ENCODE results near the gene THPO. TPM values are rescaled to one million over a fixed set of nuclear protein-coding genes. Genes with fewer than 3 reads are reported as not detected.

Gene THPO
- total RNA-seq, 4 donors from 2014 or later: 0.40 to 1.3 (median 0.64) TPM

DNA sequence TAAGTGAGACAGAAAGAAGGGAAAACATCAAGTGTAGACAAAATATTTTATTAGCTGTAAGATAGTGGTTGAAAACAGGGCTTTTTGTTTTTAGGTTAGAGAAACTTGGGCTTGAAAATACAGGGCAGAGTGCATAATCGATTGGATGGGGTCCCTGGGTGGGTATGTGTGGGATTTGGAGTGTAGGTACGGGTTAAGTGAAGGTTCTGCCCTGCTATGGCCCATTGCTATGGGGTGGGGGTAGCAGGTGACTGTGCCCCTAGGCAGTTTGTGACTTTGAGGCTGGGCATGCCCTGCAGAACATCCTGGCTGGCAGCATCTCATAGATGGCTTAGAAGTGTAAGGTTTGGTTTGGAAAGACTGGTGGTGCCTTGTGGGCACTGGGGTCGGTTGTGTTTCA is 44.3 kb downstream of the THPO start:
- no peaks in the 10 kb centered on the region for H3K27me3 ChIP-seq
- H3K9me3 ChIP-seq: no peaks in the 10 kb centered on the region
- H3K27ac ChIP-seq (replicated peaks in 1 of 4): peak overlapping the region; percentile 71 to 99 (median 99)
- no peak overlapping the region for H3K4me3 ChIP-seq
- peaks cover 30 to 52% (median 43%) of the 10 kb centered on the region in 4 donors for H3K4me1 ChIP-seq
- DNase-seq (ENCODE audit: extremely low spot score): no peak
- peaks cover 43 to 67% (median 66%) of the 10 kb centered on the region in 4 donors for H3K36me3 ChIP-seq
- TF ChIP-seq EP300 (IDR thresholded peaks at IDR 0.05) (no peak), POLR2AphosphoS5 (IDR thresholded peaks at IDR 0.05) (no peak), CTCF (IDR thresholded peaks at IDR 0.05) (no peak), POLR2A (IDR thresholded peaks at IDR 0.05; ENCODE audit: low read depth) (no peak)
- WGBS: 87% methylated on average over 2 of the region's 3 CpGs
- intact Hi-C loops (cut with DNase I): no loop called here

DNA sequence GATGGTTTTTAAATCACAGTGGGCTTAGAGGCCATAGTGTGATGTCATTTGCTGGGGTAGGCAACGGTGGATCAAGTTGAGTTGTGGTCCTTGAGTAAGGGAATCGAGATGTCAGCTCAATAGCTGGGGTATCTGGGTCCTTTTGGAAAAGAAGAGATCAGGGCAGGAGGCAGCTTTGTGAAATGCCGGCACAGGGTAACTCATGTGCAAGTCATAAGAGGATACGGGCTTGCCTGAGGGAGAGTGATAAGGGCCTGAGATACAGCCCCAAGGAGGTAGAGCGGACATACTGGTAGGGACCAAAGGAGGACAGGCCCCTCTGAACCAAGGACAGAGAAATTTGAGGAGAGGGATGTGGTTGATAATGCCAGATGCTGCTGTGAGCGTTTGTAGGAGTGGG is 44.8 kb downstream of the THPO start:
- Histone ChIP-seq H3K36me3 (peaks cover 49 to 73% (median 71%) of the 10 kb centered on the region in 4 donors), H3K4me3 (no peak overlapping the region), H3K27me3 (no peaks in the 10 kb centered on the region), H3K4me1 (peaks cover 25 to 46% (median 38%) of the 10 kb centered on the region in 4 donors), H3K27ac (replicated peaks in 1 of 4) (peak overlapping the region; percentile 64 to 99 (median 85)), H3K9me3 (no peaks in the 10 kb centered on the region)
- intact Hi-C loops (cut with DNase I): no loop called here
- TF ChIP-seq EP300 (IDR thresholded peaks at IDR 0.05) (no peak), POLR2AphosphoS5 (IDR thresholded peaks at IDR 0.05) (no peak), POLR2A (IDR thresholded peaks at IDR 0.05; ENCODE audit: low read depth) (no peak), CTCF (IDR thresholded peaks at IDR 0.05) (no peak)
- DNase-seq (ENCODE audit: extremely low spot score): no peak
- 80% methylated on average over 6 of the region's 6 CpGs for WGBS

- H3K27ac ChIP-seq (replicated peaks in 1 of 4): peak overlapping the region; percentile 64 to 99 (median 85)
- no peak overlapping the region for H3K4me3 ChIP-seq
- WGBS: 69% methylated on average over 10 of the region's 10 CpGs
- TF ChIP-seq POLR2AphosphoS5 (IDR thresholded peaks at IDR 0.05) (peak in 1 of 2 donors; percentile 51), CTCF (IDR thresholded peaks at IDR 0.05) (no peak)
- peaks cover 18 to 40% (median 32%) of the 10 kb centered on the region in 4 donors for H3K4me1 ChIP-seq
- H3K9me3 ChIP-seq: no peaks in the 10 kb centered on the region
- H3K27me3 ChIP-seq: no peaks in the 10 kb centered on the region
- DNase-seq (ENCODE audit: extremely low spot score): no peak
- intact Hi-C loops (cut with DNase I): no loop called here
- H3K36me3 ChIP-seq: peaks cover 55 to 79% (median 78%) of the 10 kb centered on the region in 4 donors
Measured at GRCh38 chr3:184332370-184333090, 45.5 kb downstream of the THPO start.

- Histone ChIP-seq H3K9me3 (no peaks in the 10 kb centered on the region), H3K36me3 (peaks cover 88 to 100% (median 100%) of the 10 kb centered on the region in 4 donors), H3K4me3 (no peak overlapping the region), H3K27ac (replicated peaks in 1 of 4) (peak overlapping the region in 1 of 4 donors; percentile 8), H3K27me3 (no peaks in the 10 kb centered on the region), H3K4me1 (peaks cover 5 to 26% (median 7%) of the 10 kb centered on the region in 4 donors)
- DNase-seq (ENCODE audit: extremely low spot score): no peak
- 60% methylated on average over 3 of the region's 3 CpGs for WGBS
- intact Hi-C loops (cut with DNase I): no loop called here
- TF ChIP-seq POLR2AphosphoS5 (IDR thresholded peaks at IDR 0.05) (no peak), EP300 (IDR thresholded peaks at IDR 0.05) (no peak), POLR2A (IDR thresholded peaks at IDR 0.05; ENCODE audit: low read depth) (no peak), CTCF (IDR thresholded peaks at IDR 0.05) (no peak)
Measured at GRCh38 chr3:184328516-184328915, 49.5 kb downstream of the THPO start.

Data from esophagus muscularis mucosa (tissue), 4 donors.